GM19395 (cell line): ENCODE results near the gene ITGA11.

Source experiments
- ATAC-seq: cut with Tn5 transposase; IDR thresholded peaks from one replicate; pipeline ENCODE4 v1.9.1; 2021; ENCODE audit warnings: mild to moderate bottlenecking, moderate library complexity; ENCODE audit not compliant: unreplicated experiment

ITGA11 gene

GRCh38 chr15:68447209-68447608 is 15.2 kb upstream of the ITGA11 start:
- ATAC-seq, result no peak

GRCh38 chr15:68445351-68445750 is 13.4 kb upstream of the ITGA11 start:
- ATAC-seq, result no peak

- ATAC-seq, result no peak
These were observed 12.4 kb upstream of the ITGA11 start for GRCh38 chr15:68444336-68444735.

DNA sequence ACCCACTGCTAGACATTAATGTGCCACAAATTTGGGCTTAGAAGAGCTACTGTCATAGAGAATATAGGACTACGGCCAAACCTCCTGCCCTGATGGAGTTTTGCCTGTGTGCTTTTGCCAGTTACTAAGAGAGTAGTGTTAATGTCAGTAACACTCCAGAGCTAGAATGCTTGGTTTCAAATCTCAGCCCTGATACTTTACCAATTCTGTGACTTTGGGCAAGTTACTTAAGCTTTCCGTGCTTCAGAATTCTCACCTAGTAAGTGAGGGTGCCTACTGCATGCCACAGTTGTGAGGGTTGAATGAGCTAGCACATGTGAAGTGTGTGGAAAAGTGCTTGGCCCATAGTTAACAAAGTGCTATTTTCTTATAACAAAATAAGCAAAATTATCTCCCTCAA is 10.9 kb upstream of the ITGA11 start:
- ATAC-seq, result no peak

DNA sequence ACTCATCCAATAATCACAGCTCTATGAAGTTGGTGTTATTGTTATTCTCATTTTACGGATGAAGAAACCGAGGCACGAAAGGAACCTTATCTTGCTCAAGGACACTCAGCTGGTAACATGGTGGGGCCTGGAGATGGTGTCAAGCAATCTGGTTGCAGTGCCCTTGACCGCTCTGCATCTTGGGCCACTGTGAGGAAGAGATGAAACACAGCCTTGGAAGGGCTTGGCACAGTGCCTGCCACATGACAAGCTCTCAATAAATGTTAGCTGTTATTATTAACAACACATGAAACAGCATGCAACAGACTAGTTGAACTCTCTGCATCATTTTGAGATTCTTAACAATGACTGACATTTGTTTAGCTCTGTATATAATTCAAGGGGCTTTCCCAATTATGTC is 10.1 kb upstream of the ITGA11 start:
- ATAC-seq, result no peak

- no peak for ATAC-seq
These were observed 9.2 kb upstream of the ITGA11 start for GRCh38 chr15:68441045-68441743.

DNA sequence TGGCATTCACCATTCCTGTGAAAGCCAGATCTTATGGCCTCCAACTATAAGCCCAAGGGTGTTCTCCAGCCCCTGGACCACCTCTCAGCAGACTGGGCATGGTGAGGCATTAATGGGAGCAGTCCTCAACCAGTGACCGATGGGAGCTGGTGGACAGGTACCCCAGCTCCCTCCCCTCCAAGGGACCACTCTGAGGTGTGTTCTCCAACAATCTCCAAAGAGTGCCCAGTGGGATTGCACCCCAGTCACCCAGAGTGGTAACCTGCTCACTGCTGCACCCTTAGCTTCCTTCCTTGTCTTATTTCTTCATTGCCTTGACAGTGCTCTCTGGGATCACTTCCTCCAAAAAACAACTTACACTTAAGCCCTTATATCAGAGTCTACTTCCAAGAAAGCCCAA is 8.2 kb upstream of the ITGA11 start:
- ATAC-seq, result no peak

DNA sequence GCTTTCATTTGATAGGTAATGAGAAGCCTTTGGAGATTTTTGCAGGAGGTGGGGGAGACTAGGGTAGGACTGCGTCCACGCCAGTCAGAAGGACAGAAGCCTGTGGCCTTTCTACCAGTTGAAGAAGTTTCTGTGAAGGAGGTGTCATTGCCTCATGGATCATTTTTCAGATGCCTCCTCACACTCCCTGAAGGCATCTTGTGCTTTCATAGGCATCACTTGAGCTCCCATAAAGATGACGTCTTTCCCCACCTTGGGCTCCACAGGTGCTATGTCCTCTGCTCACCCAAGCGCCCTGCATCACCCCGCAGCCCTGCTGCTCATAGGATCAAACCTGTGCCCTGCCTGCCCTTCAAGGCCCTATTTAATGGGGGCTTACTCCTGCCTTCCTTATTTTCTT is 7.5 kb upstream of the ITGA11 start:
- no peak for ATAC-seq

GRCh38 chr15:68436680-68437079 is 4.7 kb upstream of the ITGA11 start:
- no peak for ATAC-seq

DNA sequence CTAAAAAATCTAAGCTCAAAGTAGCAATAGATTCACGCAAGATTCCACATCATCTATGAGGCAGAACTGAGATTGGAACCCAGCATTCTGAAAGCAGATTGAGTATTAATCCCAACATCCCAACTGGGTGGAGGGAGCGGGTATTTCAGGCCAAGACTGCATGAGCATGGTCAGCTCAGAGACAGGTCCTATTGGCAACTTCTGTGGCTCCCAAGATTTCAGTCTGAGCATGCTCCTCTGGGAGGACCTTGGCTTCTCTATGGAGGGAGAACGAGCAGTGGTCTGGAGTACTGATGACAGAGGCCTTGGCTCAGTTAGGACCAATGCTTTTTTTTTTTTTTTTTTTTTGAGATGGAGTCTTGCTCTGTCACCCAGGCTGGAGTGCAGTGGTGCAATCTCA is 4.0 kb upstream of the ITGA11 start:
- ATAC-seq, result no peak

- no peak for ATAC-seq
These were observed 2.1 kb upstream of the ITGA11 start for GRCh38 chr15:68434021-68434420.

DNA sequence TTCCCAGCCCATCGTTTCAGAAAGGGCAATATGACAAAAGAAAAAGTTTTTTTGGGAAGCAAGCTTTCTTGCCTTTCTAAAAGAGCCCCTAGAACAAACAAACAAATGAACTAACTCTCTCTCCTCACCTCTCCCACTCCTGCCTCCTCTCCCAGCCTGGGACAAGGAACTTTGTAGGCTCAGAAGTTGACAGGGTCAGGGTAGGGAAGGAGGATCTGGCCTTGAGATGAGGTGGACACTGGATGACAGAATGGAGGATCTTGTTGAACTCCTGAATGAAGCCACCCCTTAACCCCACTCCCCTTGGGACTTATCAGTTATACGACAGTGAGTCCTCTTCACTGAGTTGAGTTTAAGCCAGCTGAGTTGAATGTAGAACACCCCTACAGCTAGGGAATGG is 1.6 kb upstream of the ITGA11 start:
- ATAC-seq, result no peak

GRCh38 chr15:68432441-68433064 is 590 bp upstream of the ITGA11 start:
- no peak for ATAC-seq

- no peak for ATAC-seq
These were observed 749 bp downstream of the ITGA11 start for GRCh38 chr15:68431037-68431791.

- no peak for ATAC-seq
These were observed 1.4 kb downstream of the ITGA11 start for GRCh38 chr15:68430471-68431036.

DNA sequence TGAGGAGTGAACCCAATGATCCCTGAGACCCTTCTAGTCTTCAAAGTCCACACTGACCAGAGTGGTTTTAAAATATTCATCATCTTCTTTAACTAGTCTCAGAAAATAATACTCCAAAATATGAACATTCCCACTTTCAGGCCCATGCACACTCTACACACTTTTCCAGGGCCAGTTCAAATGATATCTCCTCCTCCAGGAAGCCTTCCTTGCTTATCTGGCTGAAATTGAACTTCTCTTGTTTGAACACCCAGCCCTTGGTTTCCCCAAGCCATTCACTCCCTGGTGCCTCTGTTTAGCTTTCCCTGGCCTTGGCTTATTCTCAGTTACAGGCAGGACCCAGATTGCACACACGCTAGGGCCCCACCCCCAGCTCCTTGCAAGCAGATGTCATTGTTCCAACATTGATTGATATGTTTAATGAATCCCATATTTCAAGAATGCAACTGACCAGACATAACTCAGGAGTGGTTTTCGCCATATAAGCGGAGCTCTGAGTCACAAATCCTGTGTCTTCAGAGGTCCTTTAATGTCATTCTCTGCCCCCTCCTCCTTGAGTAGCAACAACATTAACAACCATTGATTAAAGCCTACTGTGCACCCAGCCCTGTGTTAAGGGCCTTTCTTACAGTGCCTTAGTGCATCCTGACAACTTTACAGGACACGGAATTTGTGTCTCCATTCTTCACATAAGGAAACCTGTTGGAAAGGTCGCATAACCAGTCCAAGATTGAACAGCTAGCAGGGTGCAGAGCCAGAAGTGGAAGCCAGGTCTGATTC is 2.1 kb downstream of the ITGA11 start:
- no peak for ATAC-seq

- ATAC-seq, result no peak
These were observed 3.5 kb downstream of the ITGA11 start for GRCh38 chr15:68428431-68428940.

GRCh38 chr15:68427963-68428362 is 4.0 kb downstream of the ITGA11 start:
- ATAC-seq, result no peak

- no peak for ATAC-seq
These were observed 4.6 kb downstream of the ITGA11 start for GRCh38 chr15:68427366-68427765.

GRCh38 chr15:68426116-68426515 is 5.8 kb downstream of the ITGA11 start:
- ATAC-seq, result no peak
